Measurements from ENCODE around the gene IL1RL2. TPM values are rescaled to one million over a fixed set of nuclear protein-coding genes. Genes with fewer than 3 reads are reported as not detected.

IL1RL2 gene
- 1 to 10 TPM; 1.4 to 3.8 TPM for total RNA-seq

GRCh38 chr2:102186791-102187495, at the start of gene IL1RL2:
TSS of gene IL1RL2 (plus strand) at chr2:102187023. CDS start at chr2:102187868, 845 bp downstream.
- intact Hi-C loops (cut with DNase I), result loop anchor here (10.0 kb wide), 1 partner anchor 58 kb away; no protein-coding TSS in a partner anchor
- Histone ChIP-seq H3K27me3 (replicated peaks; ENCODE audit: insufficient read depth) (no peaks in the 10 kb centered on the region), H3K36me3 (no peaks in the 10 kb centered on the region), H3K9me3 (no peaks in the 10 kb centered on the region), H3K4me1 (replicated peaks) (peaks cover 5% of the 10 kb centered on the region), H3K4me3 (peak within 1 kb of the TSS; percentile 37 to 43), H3K27ac (peak within 1 kb of the TSS; percentile 73 to 74)
- TF ChIP-seq CTCF (IDR thresholded peaks at IDR 0.05), result no peak
- no peak for TF ChIP-seq POLR2A (IDR thresholded peaks at IDR 0.05)
- TF ChIP-seq POLR2AphosphoS5 (IDR thresholded peaks at IDR 0.05), result no peak
- peak; percentile 55 for DNase-seq (ENCODE audit: low spot score)
- WGBS, result 25% methylated on average over 26 of the region's 36 CpGs

GRCh38 chr2:102137138-102137537, 49.7 kb upstream of the IL1RL2 start:
- no peak overlapping the region for H3K27ac ChIP-seq
- intact Hi-C loops (cut with DNase I), result no loop called here

GRCh38 chr2:102138331-102138730, 48.5 kb upstream of the IL1RL2 start:
- TF ChIP-seq CTCF (IDR thresholded peaks at IDR 0.05), result no peak
- no peak for TF ChIP-seq POLR2AphosphoS5 (IDR thresholded peaks at IDR 0.05)
- TF ChIP-seq POLR2A (IDR thresholded peaks at IDR 0.05), result no peak
- H3K36me3 ChIP-seq, result no peaks in the 10 kb centered on the region
- DNase-seq (ENCODE audit: low spot score), result no peak
- H3K4me1 ChIP-seq (replicated peaks), result peaks cover 5% of the 10 kb centered on the region
- no peaks in the 10 kb centered on the region for H3K27me3 ChIP-seq (replicated peaks; ENCODE audit: insufficient read depth)
- WGBS, result 86% methylated on average over 4 of the region's 4 CpGs
- no peak overlapping the region for H3K4me3 ChIP-seq
- intact Hi-C loops (cut with DNase I), result no loop called here
- H3K27ac ChIP-seq, result no peak overlapping the region
- no peaks in the 10 kb centered on the region for H3K9me3 ChIP-seq

More at GRCh38 chr2:102137138-102137537, 49.7 kb upstream of the IL1RL2 start:
- DNase-seq (ENCODE audit: low spot score), result no peak
- no peaks in the 10 kb centered on the region for H3K9me3 ChIP-seq
- TF ChIP-seq POLR2AphosphoS5 (IDR thresholded peaks at IDR 0.05), result no peak
- TF ChIP-seq CTCF (IDR thresholded peaks at IDR 0.05), result no peak
- no peak for TF ChIP-seq POLR2A (IDR thresholded peaks at IDR 0.05)
- no peaks in the 10 kb centered on the region for H3K36me3 ChIP-seq
- H3K4me3 ChIP-seq, result no peak overlapping the region
- H3K27me3 ChIP-seq (replicated peaks; ENCODE audit: insufficient read depth), result no peaks in the 10 kb centered on the region
- peaks cover 5% of the 10 kb centered on the region for H3K4me1 ChIP-seq (replicated peaks)
- WGBS, result 98% methylated on average over 2 of the region's 2 CpGs

GRCh38 chr2:102139851-102140250, 47.0 kb upstream of the IL1RL2 start:
- intact Hi-C loops (cut with DNase I), result loop anchor here (2.0 kb wide), 1 partner anchor 35 kb away; no protein-coding TSS in a partner anchor
- Histone ChIP-seq H3K4me1 (replicated peaks) (peaks cover 5% of the 10 kb centered on the region), H3K27ac (peak overlapping the region in 1 of 2 donors; percentile 98), H3K36me3 (no peaks in the 10 kb centered on the region), H3K4me3 (no peak overlapping the region), H3K27me3 (replicated peaks; ENCODE audit: insufficient read depth) (no peaks in the 10 kb centered on the region), H3K9me3 (no peaks in the 10 kb centered on the region)
- WGBS, result 73% methylated on average over 1 of the region's 1 CpG
- DNase-seq (ENCODE audit: low spot score), result no peak
- TF ChIP-seq CTCF (IDR thresholded peaks at IDR 0.05), result no peak
- no peak for TF ChIP-seq POLR2AphosphoS5 (IDR thresholded peaks at IDR 0.05)
- no peak for TF ChIP-seq POLR2A (IDR thresholded peaks at IDR 0.05)

GRCh38 chr2:102140377-102140776, 46.4 kb upstream of the IL1RL2 start:
- WGBS, result 90% methylated on average over 2 of the region's 2 CpGs
- Histone ChIP-seq H3K27me3 (replicated peaks; ENCODE audit: insufficient read depth) (no peaks in the 10 kb centered on the region), H3K36me3 (no peaks in the 10 kb centered on the region), H3K4me1 (replicated peaks) (peaks cover 5% of the 10 kb centered on the region), H3K9me3 (no peaks in the 10 kb centered on the region), H3K27ac (peak overlapping the region; percentile 98), H3K4me3 (no peak overlapping the region)
- DNase-seq (ENCODE audit: low spot score), result no peak
- intact Hi-C loops (cut with DNase I), result loop anchor here (2.0 kb wide), 1 partner anchor 36 kb away; no protein-coding TSS in a partner anchor
- no peak for TF ChIP-seq CTCF (IDR thresholded peaks at IDR 0.05)
